A549 (cell line): ENCODE results near the gene KDM4D.

Experiments used
- CEBPB ChIP-seq, 2 experiments: fragments of >200 bp in 1 of 2; sonication (Bioruptor Twin) in 1 of 2; formaldehyde crosslinking in 1 of 2; IDR thresholded peaks; 2 replicates each; pipeline ENCODE4 v1.6.1; 2012 to 2016
- CTCF ChIP-seq: fragments of >200 bp; sonication (Bioruptor Twin); formaldehyde crosslinking; IDR thresholded peaks from 3 replicates; pipeline ENCODE4 v1.5.1; 2016
- POLR2A ChIP-seq: IDR thresholded peaks from 2 replicates; pipeline ENCODE4 v1.6.1; 2012; ENCODE audit warnings: mild to moderate bottlenecking, low read length
- USF2 ChIP-seq: fragments of 450-650 bp; IDR thresholded peaks from 2 replicates; pipeline ENCODE4 v1.6.1; 2014; ENCODE audit warnings: antibody characterized with exemption

GRCh38 chr11:95044010-95044409 lies 70.5 kb downstream of the KDM4D start:
- TF ChIP-seq CEBPB (IDR thresholded peaks at IDR 0.05) (no peak), CTCF (no peak), POLR2A (no peak), USF2 (no peak)
